ENCODE results near the gene ANKS1B. TPM values are rescaled to one million over a fixed set of nuclear protein-coding genes. Genes with fewer than 3 reads are reported as not detected.
"Not testable (repeated sequence)": the region's sequence is repeated elsewhere in the genome, so short reads cannot be mapped to it uniquely, and the experiment has no call there.

The ANKS1B gene
- total RNA-seq, 1 donor from 2014 or later = 2.4 TPM

DNA sequence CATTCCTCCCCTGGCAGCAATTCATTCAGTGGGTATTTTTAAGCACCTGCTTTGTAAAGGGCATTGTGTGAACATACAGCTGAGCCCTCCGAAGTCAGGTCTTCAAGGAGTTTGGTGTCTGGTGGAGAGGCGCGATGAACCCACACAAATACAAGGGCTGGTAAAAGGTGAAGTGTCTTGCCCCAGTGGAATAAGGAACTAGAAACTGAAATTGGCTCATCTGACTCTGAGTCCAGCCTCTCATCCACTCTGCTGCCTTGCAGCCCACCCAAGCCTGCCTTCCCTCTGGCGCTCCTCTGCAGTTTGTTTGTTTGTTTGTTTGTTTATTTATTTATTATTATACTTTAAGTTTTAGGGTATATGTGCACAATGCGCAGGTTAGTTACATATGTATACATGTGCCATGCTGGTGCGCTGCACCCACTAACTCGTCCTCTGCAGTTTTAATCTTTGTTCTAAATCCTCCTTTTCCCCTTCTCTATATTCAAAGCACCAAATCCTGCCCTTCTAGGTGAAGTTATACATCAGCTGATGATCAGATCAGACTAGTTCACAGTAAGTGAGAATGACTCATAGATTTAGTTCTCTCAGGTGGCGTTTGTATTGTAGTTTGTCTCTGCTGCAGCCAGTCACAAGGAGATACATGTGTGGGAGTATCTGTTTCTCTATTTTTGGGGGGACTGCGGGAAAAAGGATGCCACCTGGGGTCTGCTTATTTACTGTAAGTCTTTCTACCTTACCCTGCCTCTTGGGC lies 945.2 kb downstream of the ANKS1B start:
- peaks cover 4% of the 10 kb centered on the region for H3K27me3 Mint-ChIP-seq (ENCODE audit: low read depth, unreplicated experiment)
- FAIRE-seq = no peak

DNA sequence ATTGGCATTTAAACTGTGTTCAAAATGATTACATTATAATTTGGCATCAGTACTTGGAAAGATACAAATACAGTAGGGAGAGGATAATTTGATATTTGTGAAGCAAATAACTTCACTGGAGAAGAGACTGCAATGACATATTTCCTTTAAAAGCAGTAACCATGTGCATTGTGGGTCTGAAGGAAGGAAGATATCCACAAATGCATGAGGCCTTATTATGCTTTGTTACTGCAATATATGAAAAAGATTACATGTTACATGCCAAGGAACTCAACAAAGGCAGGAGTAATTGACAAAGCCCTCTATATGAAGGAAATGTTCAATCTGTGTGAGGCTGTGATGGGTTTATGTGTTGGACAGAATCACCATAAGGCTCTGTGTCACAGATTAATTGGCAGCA lies 948.2 kb downstream of the ANKS1B start:
- FAIRE-seq (no peak), DNase-seq (ENCODE audit: low read depth) (no peak)
- no peaks in the 10 kb centered on the region for H3K36me3 ChIP-seq (ENCODE audit: insufficient read depth, low read length)
- Mint-ChIP-seq H3K4me1 (ENCODE audit: low read depth, unreplicated experiment) (no peaks in the 10 kb centered on the region), H3K27ac (ENCODE audit: unreplicated experiment) (no peak overlapping the region), H3K9me3 (ENCODE audit: unreplicated experiment) (no peaks in the 10 kb centered on the region), H3K36me3 (ENCODE audit: low read depth, unreplicated experiment) (no peaks in the 10 kb centered on the region), H3K4me3 (ENCODE audit: unreplicated experiment) (no peak overlapping the region), H3K27me3 (ENCODE audit: low read depth, unreplicated experiment) (no peaks in the 10 kb centered on the region)
- no peak overlapping the region for H3K4me2 ChIP-seq (ENCODE audit: low read length)
- H3K9me3 ChIP-seq (ENCODE audit: insufficient read depth, low read depth, low read length) = no peaks in the 10 kb centered on the region
- no peaks in the 10 kb centered on the region for H3K4me1 ChIP-seq (ENCODE audit: insufficient read depth, low read length)
- H3K9ac ChIP-seq (ENCODE audit: low read length) = no peak overlapping the region
- H3K27me3 ChIP-seq (ENCODE audit: insufficient read depth, low read length) = no peaks in the 10 kb centered on the region
- H3K79me2 ChIP-seq (ENCODE audit: insufficient read depth, low read length) = no peaks in the 10 kb centered on the region
- H3K4me3 ChIP-seq (ENCODE audit: insufficient read depth, low read depth, low read length) = no peak overlapping the region
- TF ChIP-seq, protein P1, sequence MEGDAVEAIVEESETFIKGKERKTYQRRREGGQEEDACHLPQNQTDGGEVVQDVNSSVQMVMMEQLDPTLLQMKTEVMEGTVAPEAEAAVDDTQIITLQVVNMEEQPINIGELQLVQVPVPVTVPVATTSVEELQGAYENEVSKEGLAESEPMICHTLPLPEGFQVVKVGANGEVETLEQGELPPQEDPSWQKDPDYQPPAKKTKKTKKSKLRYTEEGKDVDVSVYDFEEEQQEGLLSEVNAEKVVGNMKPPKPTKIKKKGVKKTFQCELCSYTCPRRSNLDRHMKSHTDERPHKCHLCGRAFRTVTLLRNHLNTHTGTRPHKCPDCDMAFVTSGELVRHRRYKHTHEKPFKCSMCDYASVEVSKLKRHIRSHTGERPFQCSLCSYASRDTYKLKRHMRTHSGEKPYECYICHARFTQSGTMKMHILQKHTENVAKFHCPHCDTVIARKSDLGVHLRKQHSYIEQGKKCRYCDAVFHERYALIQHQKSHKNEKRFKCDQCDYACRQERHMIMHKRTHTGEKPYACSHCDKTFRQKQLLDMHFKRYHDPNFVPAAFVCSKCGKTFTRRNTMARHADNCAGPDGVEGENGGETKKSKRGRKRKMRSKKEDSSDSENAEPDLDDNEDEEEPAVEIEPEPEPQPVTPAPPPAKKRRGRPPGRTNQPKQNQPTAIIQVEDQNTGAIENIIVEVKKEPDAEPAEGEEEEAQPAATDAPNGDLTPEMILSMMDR (IDR thresholded peaks at IDR 0.05; ENCODE audit: insufficient read depth, low read depth, low read length) = no peak
- no peak for TF ChIP-seq EZH2 (IDR thresholded peaks at IDR 0.05; ENCODE audit: insufficient read depth, low read length)
- no peak overlapping the region for H2AFZ ChIP-seq (ENCODE audit: low read depth, low read length)
- H4K20me1 ChIP-seq (ENCODE audit: insufficient read depth, low read length) = no peaks in the 10 kb centered on the region
- H3K27ac ChIP-seq (ENCODE audit: low read depth, low read length) = no peak overlapping the region

More for the DNA sequence above, 945.2 kb downstream of the ANKS1B start:
- no peak overlapping the region for H3K4me3 Mint-ChIP-seq (ENCODE audit: unreplicated experiment)
- Histone ChIP-seq H3K36me3 (ENCODE audit: insufficient read depth, low read length) (no peaks in the 10 kb centered on the region), H3K4me2 (ENCODE audit: low read length) (no peak overlapping the region), H3K4me3 (ENCODE audit: insufficient read depth, low read depth, low read length) (no peak overlapping the region), H3K79me2 (ENCODE audit: insufficient read depth, low read length) (no peaks in the 10 kb centered on the region), H3K4me1 (ENCODE audit: insufficient read depth, low read length) (no peaks in the 10 kb centered on the region), H3K9me3 (ENCODE audit: insufficient read depth, low read depth, low read length) (no peaks in the 10 kb centered on the region), H2AFZ (ENCODE audit: low read depth, low read length) (no peak overlapping the region), H3K27ac (ENCODE audit: low read depth, low read length) (no peak overlapping the region), H3K9ac (ENCODE audit: low read length) (no peak overlapping the region), H4K20me1 (ENCODE audit: insufficient read depth, low read length) (no peaks in the 10 kb centered on the region), H3K27me3 (ENCODE audit: insufficient read depth, low read length) (no peaks in the 10 kb centered on the region)
- no peaks in the 10 kb centered on the region for H3K9me3 Mint-ChIP-seq (ENCODE audit: unreplicated experiment)
- no peak for TF ChIP-seq EZH2 (IDR thresholded peaks at IDR 0.05; ENCODE audit: insufficient read depth, low read length)
- TF ChIP-seq, protein P1 (IDR thresholded peaks at IDR 0.05; ENCODE audit: insufficient read depth, low read depth, low read length) = no peak
- no peak overlapping the region for H3K27ac Mint-ChIP-seq (ENCODE audit: unreplicated experiment)
- DNase-seq (ENCODE audit: low read depth) = no peak
- H3K4me1 Mint-ChIP-seq (ENCODE audit: low read depth, unreplicated experiment) = no peaks in the 10 kb centered on the region
- no peaks in the 10 kb centered on the region for H3K36me3 Mint-ChIP-seq (ENCODE audit: low read depth, unreplicated experiment)

DNA sequence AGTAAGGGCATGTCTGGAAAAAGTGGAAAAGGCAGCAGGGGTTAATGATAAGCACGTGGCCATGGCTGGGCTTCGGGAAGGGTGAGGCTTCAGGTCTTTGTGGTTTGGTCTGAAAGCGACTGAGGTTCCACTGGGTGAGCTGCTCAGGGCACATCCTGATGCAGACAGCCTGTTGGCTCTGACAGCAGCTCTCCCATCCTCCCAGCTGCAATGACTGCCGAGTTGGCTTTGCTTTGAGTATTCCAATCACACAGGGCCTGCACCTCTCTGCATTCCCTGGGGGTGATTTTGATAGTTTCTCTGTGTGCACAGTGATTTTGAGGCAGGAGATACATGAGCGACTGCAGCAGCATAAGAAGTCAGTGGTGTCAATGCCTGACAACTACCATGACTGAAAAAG lies 948.9 kb downstream of the ANKS1B start:
- Histone ChIP-seq H3K79me2 (ENCODE audit: insufficient read depth, low read length) (no peaks in the 10 kb centered on the region), H3K36me3 (ENCODE audit: insufficient read depth, low read length) (no peaks in the 10 kb centered on the region), H2AFZ (ENCODE audit: low read depth, low read length) (no peak overlapping the region), H3K4me3 (ENCODE audit: insufficient read depth, low read depth, low read length) (no peak overlapping the region), H3K4me1 (ENCODE audit: insufficient read depth, low read length) (no peaks in the 10 kb centered on the region), H4K20me1 (ENCODE audit: insufficient read depth, low read length) (no peaks in the 10 kb centered on the region), H3K9me3 (ENCODE audit: insufficient read depth, low read depth, low read length) (no peaks in the 10 kb centered on the region), H3K27ac (ENCODE audit: low read depth, low read length) (no peak overlapping the region), H3K27me3 (ENCODE audit: insufficient read depth, low read length) (no peaks in the 10 kb centered on the region), H3K9ac (ENCODE audit: low read length) (no peak overlapping the region), H3K4me2 (ENCODE audit: low read length) (no peak overlapping the region)
- H3K36me3 Mint-ChIP-seq (ENCODE audit: low read depth, unreplicated experiment) = no peaks in the 10 kb centered on the region
- TF ChIP-seq, protein P1 (IDR thresholded peaks at IDR 0.05; ENCODE audit: insufficient read depth, low read depth, low read length) = no peak
- no peak for TF ChIP-seq EZH2 (IDR thresholded peaks at IDR 0.05; ENCODE audit: insufficient read depth, low read length)
- no peak overlapping the region for H3K27ac Mint-ChIP-seq (ENCODE audit: unreplicated experiment)
- H3K9me3 Mint-ChIP-seq (ENCODE audit: unreplicated experiment) = no peaks in the 10 kb centered on the region
- no peak overlapping the region for H3K4me3 Mint-ChIP-seq (ENCODE audit: unreplicated experiment)
- DNase-seq (ENCODE audit: low read depth) (no peak), FAIRE-seq (no peak)
- no peaks in the 10 kb centered on the region for H3K4me1 Mint-ChIP-seq (ENCODE audit: low read depth, unreplicated experiment)
- H3K27me3 Mint-ChIP-seq (ENCODE audit: low read depth, unreplicated experiment) = no peaks in the 10 kb centered on the region

DNA sequence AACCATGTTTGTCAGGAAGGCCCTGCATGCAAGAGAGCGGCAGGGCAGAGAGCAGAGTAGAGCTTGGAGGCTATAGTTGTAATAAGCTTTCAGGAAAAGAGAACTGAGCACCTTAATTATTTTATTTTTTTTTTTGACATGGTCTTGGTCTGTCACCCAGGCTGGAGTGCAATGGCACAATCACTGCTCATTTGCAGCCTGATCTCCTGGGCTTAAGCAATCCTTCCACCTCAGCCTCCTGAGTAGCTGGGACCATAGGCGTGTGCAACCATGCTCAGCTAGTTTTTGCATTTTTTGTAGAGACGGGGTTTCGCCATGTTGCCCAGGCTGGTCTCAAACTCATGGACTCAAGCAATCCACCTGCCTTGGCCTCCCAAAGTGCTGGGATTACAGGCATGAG lies 950.5 kb downstream of the ANKS1B start:
- H3K9ac ChIP-seq (ENCODE audit: low read length); H3K27ac ChIP-seq (ENCODE audit: low read depth, low read length); H3K79me2 ChIP-seq (ENCODE audit: insufficient read depth, low read length); H3K9me3 Mint-ChIP-seq (ENCODE audit: unreplicated experiment); H3K36me3 Mint-ChIP-seq (ENCODE audit: low read depth, unreplicated experiment); FAIRE-seq; H3K36me3 ChIP-seq (ENCODE audit: insufficient read depth, low read length); H3K4me1 Mint-ChIP-seq (ENCODE audit: low read depth, unreplicated experiment); H3K4me2 ChIP-seq (ENCODE audit: low read length); H3K9me3 ChIP-seq (ENCODE audit: insufficient read depth, low read depth, low read length); H3K4me3 ChIP-seq (ENCODE audit: insufficient read depth, low read depth, low read length); H3K27me3 ChIP-seq (ENCODE audit: insufficient read depth, low read length); H3K4me3 Mint-ChIP-seq (ENCODE audit: unreplicated experiment); H4K20me1 ChIP-seq (ENCODE audit: insufficient read depth, low read length); H3K27ac Mint-ChIP-seq (ENCODE audit: unreplicated experiment); H2AFZ ChIP-seq (ENCODE audit: low read depth, low read length); DNase-seq (ENCODE audit: low read depth); H3K4me1 ChIP-seq (ENCODE audit: insufficient read depth, low read length); H3K27me3 Mint-ChIP-seq (ENCODE audit: low read depth, unreplicated experiment): not testable (repeated sequence)
